Activated naive CD8-positive, alpha-beta T cell treated with anti-CD3 and anti-CD28 coated beads for 36 hours (primary cell): ENCODE results near the gene LTB. TPM values are rescaled to one million over a fixed set of nuclear protein-coding genes. Genes with fewer than 3 reads are reported as not detected.
A peak's percentile ranks its signal among the peaks of the same experiment; 100 is the strongest.
"Not testable (repeated sequence)": the region's sequence is repeated elsewhere in the genome, so short reads cannot be mapped to it uniquely, and the experiment has no call there.

ENCODE experiments used
- DNase-seq: peaks from one replicate; pipeline ENCODE4 v3.0.0; 2021
- H3K27ac Mint-ChIP-seq: one replicate; pipeline ENCODE4 v1.8.0; 2022; ENCODE audit warnings: mild to moderate bottlenecking, moderate library complexity, mixed read lengths
- H3K27me3 Mint-ChIP-seq: one replicate; pipeline ENCODE4 v1.8.0; 2022; ENCODE audit warnings: mild to moderate bottlenecking, mixed read lengths
- H3K36me3 Mint-ChIP-seq: one replicate; pipeline ENCODE4 v1.8.0; 2021; ENCODE audit warnings: mild to moderate bottlenecking, mixed read lengths
- H3K4me1 Mint-ChIP-seq: one replicate; pipeline ENCODE4 v1.8.0; 2021; ENCODE audit warnings: mixed read lengths
- H3K4me3 Mint-ChIP-seq: one replicate; pipeline ENCODE4 v1.8.0; 2022; ENCODE audit warnings: mild to moderate bottlenecking, moderate library complexity, mixed read lengths
- H3K9me3 Mint-ChIP-seq: one replicate; pipeline ENCODE4 v1.8.0; 2022; ENCODE audit warnings: mixed read lengths
- total RNA-seq, 2 experiments: library from RNA; stranded (reverse); gene quantifications; one replicate each; pipeline ENCODE4 v1.2.3, GENCODE V29; 2021

Gene LTB
- total RNA-seq, 2 experiments from 2014 or later, result 273 TPM

- H3K27me3 Mint-ChIP-seq, H3K9me3 Mint-ChIP-seq, H3K27ac Mint-ChIP-seq: not testable (repeated sequence)
- H3K36me3 Mint-ChIP-seq, result peaks cover 11% of the 10 kb centered on the region
- peak; percentile 47 for DNase-seq
- H3K4me1 Mint-ChIP-seq, result peaks cover 37% of the 10 kb centered on the region
- H3K4me3 Mint-ChIP-seq, result peak overlapping the region; percentile 57
These were observed 30.9 kb downstream of the LTB start for GRCh38 chr6:31551371-31551770.

GRCh38 chr6:31548544-31548873 is 33.7 kb downstream of the LTB start:
- H3K4me1 Mint-ChIP-seq, result peaks cover 25% of the 10 kb centered on the region
- H3K9me3 Mint-ChIP-seq, result no peaks in the 10 kb centered on the region
- peaks cover 5% of the 10 kb centered on the region for H3K36me3 Mint-ChIP-seq
- DNase-seq, result no peak
- H3K27ac Mint-ChIP-seq, result no peak overlapping the region
- no peaks in the 10 kb centered on the region for H3K27me3 Mint-ChIP-seq
- peak overlapping the region; percentile 84 for H3K4me3 Mint-ChIP-seq

GRCh38 chr6:31547727-31548543 is 34.3 kb downstream of the LTB start:
- peaks cover 30% of the 10 kb centered on the region for H3K4me1 Mint-ChIP-seq
- no peaks in the 10 kb centered on the region for H3K27me3 Mint-ChIP-seq
- H3K36me3 Mint-ChIP-seq, result peaks cover 8% of the 10 kb centered on the region
- peak overlapping the region; percentile 84 for H3K4me3 Mint-ChIP-seq
- no peak for DNase-seq
- H3K9me3 Mint-ChIP-seq, result no peaks in the 10 kb centered on the region
- H3K27ac Mint-ChIP-seq, result peak overlapping the region; percentile 86

GRCh38 chr6:31546958-31547726 is 35.1 kb downstream of the LTB start, which contains the start of gene NFKBIL1:
Gene NFKBIL1, plus strand, starts transcription at chr6:31547608. Its CDS starts 87 bp downstream, at chr6:31547695.
- no peaks in the 10 kb centered on the region for H3K9me3 Mint-ChIP-seq
- peaks cover 7% of the 10 kb centered on the region for H3K36me3 Mint-ChIP-seq
- peak within 1 kb of the TSS; percentile 86 for H3K27ac Mint-ChIP-seq
- peak; percentile 93 for DNase-seq
- peak within 1 kb of the TSS; percentile 84 for H3K4me3 Mint-ChIP-seq
- H3K27me3 Mint-ChIP-seq, result no peaks in the 10 kb centered on the region
- H3K4me1 Mint-ChIP-seq, result peaks cover 30% of the 10 kb centered on the region

- no peaks in the 10 kb centered on the region for H3K9me3 Mint-ChIP-seq
- peak; percentile 90 for DNase-seq
- peaks cover 8% of the 10 kb centered on the region for H3K36me3 Mint-ChIP-seq
- H3K27ac Mint-ChIP-seq, result peak within 1 kb of the TSS; percentile 86
- peak within 1 kb of the TSS; percentile 84 for H3K4me3 Mint-ChIP-seq
- H3K4me1 Mint-ChIP-seq, result peaks cover 29% of the 10 kb centered on the region
- H3K27me3 Mint-ChIP-seq, result no peaks in the 10 kb centered on the region
These were observed 35.8 kb downstream of the LTB start, which contains the start of gene ATP6V1G2 for GRCh38 chr6:31546339-31546957. Gene ATP6V1G2, minus strand, starts transcription at chr6:31546608. Its CDS starts 49 bp downstream, at chr6:31546559.

- no peak overlapping the region for H3K27ac Mint-ChIP-seq
- no peak overlapping the region for H3K4me3 Mint-ChIP-seq
- peaks cover 15% of the 10 kb centered on the region for H3K36me3 Mint-ChIP-seq
- no peaks in the 10 kb centered on the region for H3K27me3 Mint-ChIP-seq
- H3K4me1 Mint-ChIP-seq, result peaks cover 27% of the 10 kb centered on the region
- DNase-seq, result no peak
- no peaks in the 10 kb centered on the region for H3K9me3 Mint-ChIP-seq
These were observed 36.9 kb downstream of the LTB start for GRCh38 chr6:31545291-31545690.

GRCh38 chr6:31544676-31545075 is 37.5 kb downstream of the LTB start:
- Mint-ChIP-seq H3K4me3 (no peak overlapping the region), H3K27ac (no peak overlapping the region), H3K4me1 (peaks cover 33% of the 10 kb centered on the region), H3K27me3 (no peaks in the 10 kb centered on the region), H3K9me3 (no peaks in the 10 kb centered on the region), H3K36me3 (peaks cover 21% of the 10 kb centered on the region)
- no peak for DNase-seq

- Mint-ChIP-seq H3K36me3 (peaks cover 30% of the 10 kb centered on the region), H3K9me3 (no peaks in the 10 kb centered on the region), H3K27ac (no peak overlapping the region), H3K4me3 (peak overlapping the region; percentile 81), H3K4me1 (peaks cover 37% of the 10 kb centered on the region), H3K27me3 (no peaks in the 10 kb centered on the region)
- DNase-seq, result no peak
These were observed 38.6 kb downstream of the LTB start for GRCh38 chr6:31543639-31544038.

- Mint-ChIP-seq H3K9me3 (no peaks in the 10 kb centered on the region), H3K36me3 (peaks cover 39% of the 10 kb centered on the region), H3K4me1 (peaks cover 41% of the 10 kb centered on the region), H3K27me3 (no peaks in the 10 kb centered on the region), H3K4me3 (peak within 1 kb of the TSS; percentile 81), H3K27ac (peak within 1 kb of the TSS; percentile 95)
- DNase-seq, result peak; percentile 93
These were observed 40.3 kb downstream of the LTB start, which contains the start of gene DDX39B for GRCh38 chr6:31541658-31542521. Gene DDX39B, minus strand, starts transcription at chr6:31542003. Its CDS starts 1,471 bp downstream, at chr6:31540532.

GRCh38 chr6:31541059-31541657 is 41.1 kb downstream of the LTB start:
- peak; percentile 61 for DNase-seq
- no peaks in the 10 kb centered on the region for H3K9me3 Mint-ChIP-seq
- H3K4me1 Mint-ChIP-seq, result peaks cover 45% of the 10 kb centered on the region
- no peaks in the 10 kb centered on the region for H3K27me3 Mint-ChIP-seq
- H3K4me3 Mint-ChIP-seq, result peak overlapping the region; percentile 81
- peak overlapping the region; percentile 95 for H3K27ac Mint-ChIP-seq
- peaks cover 46% of the 10 kb centered on the region for H3K36me3 Mint-ChIP-seq

- H3K4me1 Mint-ChIP-seq, result peaks cover 46% of the 10 kb centered on the region
These were observed 41.6 kb downstream of the LTB start for GRCh38 chr6:31540640-31541039.

GRCh38 chr6:31538805-31539400 is 43.3 kb downstream of the LTB start:
- no peak for DNase-seq

More at GRCh38 chr6:31540640-31541039, 41.6 kb downstream of the LTB start:
- peak overlapping the region; percentile 81 for H3K4me3 Mint-ChIP-seq
- peak overlapping the region; percentile 95 for H3K27ac Mint-ChIP-seq
- H3K36me3 Mint-ChIP-seq, result peaks cover 51% of the 10 kb centered on the region
- H3K9me3 Mint-ChIP-seq, result no peaks in the 10 kb centered on the region
- H3K27me3 Mint-ChIP-seq, result no peaks in the 10 kb centered on the region
- no peak for DNase-seq

GRCh38 chr6:31535538-31536324 is 46.5 kb downstream of the LTB start:
- Mint-ChIP-seq H3K9me3 (no peaks in the 10 kb centered on the region), H3K36me3 (peaks cover 74% of the 10 kb centered on the region), H3K27me3 (no peaks in the 10 kb centered on the region), H3K4me3 (no peak overlapping the region), H3K27ac (peak overlapping the region; percentile 72), H3K4me1 (peaks cover 64% of the 10 kb centered on the region)
- DNase-seq, result no peak

More at GRCh38 chr6:31538805-31539400, 43.3 kb downstream of the LTB start:
- Mint-ChIP-seq H3K4me1 (peaks cover 57% of the 10 kb centered on the region), H3K27me3 (no peaks in the 10 kb centered on the region), H3K4me3 (peak overlapping the region; percentile 81), H3K27ac (peak overlapping the region; percentile 68), H3K9me3 (no peaks in the 10 kb centered on the region), H3K36me3 (peaks cover 64% of the 10 kb centered on the region)
